Erythroblast (primary cell): ENCODE results near the gene SERINC2.

Experiments
- GATA1 ChIP-seq: IDR thresholded peaks from 2 replicates; pipeline ENCODE4 v1.6.1; 2011; ENCODE audit warnings: low read depth, mild to moderate bottlenecking, control low read depth, low read length, moderate library complexity
- POLR2A ChIP-seq: IDR thresholded peaks from 2 replicates; pipeline ENCODE4 v1.6.1; 2011; ENCODE audit warnings: mild to moderate bottlenecking, low read length

GRCh38 chr1:31373056-31373896 is 39.7 kb upstream of the SERINC2 start, which contains the start of gene FABP3:
- TF ChIP-seq POLR2A (no peak), GATA1 (no peak)
